Adipose tissue (tissue), 3 donors: ENCODE results near the gene ATXN7L1. TPM values are rescaled to one million over a fixed set of nuclear protein-coding genes. Genes with fewer than 3 reads are reported as not detected.

Experiments used
- H3K27ac ChIP-seq: one replicate; pipeline ENCODE4 v1.5.1; 2013; ENCODE audit warnings: low read depth, low read length
- WGBS, 3 donors: extraction: QIAGEN DNeasy Blood & Tissue Kit; methylation state at CpG; one replicate each; pipeline ENCODE4 v1.1.7; 2013; 5-methylcytosine and 5-hydroxymethylcytosine counted together
- polyA plus RNA-seq, 3 donors: library from polyadenylated mRNA; stranded (reverse); fragments of 200-250 nt; gene quantifications; one replicate each; pipeline ENCODE4 v1.2.3, GENCODE V29; 2013
- donor health status: healthy with polysubstance abuse.
- donor health status: Bipolar disorder and iron deficiency.
- donor health status: healthy.

Gene ATXN7L1
- polyA plus RNA-seq, 3 donors: 2.4 to 5.3 (median 3.7) TPM

GRCh38 chr7:105816266-105816843 lies 60.0 kb downstream of the ATXN7L1 start:
- WGBS, 3 donors: 64 to 84% (median 66%) methylated on average over 5 of the region's 5 CpGs
- H3K27ac ChIP-seq: no peak overlapping the region

GRCh38 chr7:105815576-105815975 lies 60.8 kb downstream of the ATXN7L1 start:
- WGBS, 3 donors: 86 to 97% (median 87%) methylated on average over 6 of the region's 6 CpGs
- H3K27ac ChIP-seq: no peak overlapping the region

DNA sequence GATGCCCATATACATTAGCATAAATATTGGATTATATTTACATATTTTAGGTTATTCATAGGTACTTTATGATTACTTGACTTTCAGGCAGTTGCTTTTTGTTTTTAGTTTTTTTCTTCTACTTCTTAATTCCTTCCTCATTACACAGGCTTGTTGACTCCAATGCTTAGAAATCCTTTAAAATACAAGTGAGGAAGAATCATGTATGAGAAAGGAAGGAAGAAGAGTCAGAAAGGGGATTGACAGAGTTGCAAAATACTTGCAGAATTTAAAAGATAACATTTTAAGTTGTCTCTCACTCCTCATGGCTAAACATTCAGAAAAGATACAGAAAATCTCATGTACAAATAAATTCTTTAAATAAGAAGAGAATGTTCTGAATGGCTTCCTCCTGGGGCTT lies 61.9 kb downstream of the ATXN7L1 start:
- H3K27ac ChIP-seq: no peak overlapping the region

DNA sequence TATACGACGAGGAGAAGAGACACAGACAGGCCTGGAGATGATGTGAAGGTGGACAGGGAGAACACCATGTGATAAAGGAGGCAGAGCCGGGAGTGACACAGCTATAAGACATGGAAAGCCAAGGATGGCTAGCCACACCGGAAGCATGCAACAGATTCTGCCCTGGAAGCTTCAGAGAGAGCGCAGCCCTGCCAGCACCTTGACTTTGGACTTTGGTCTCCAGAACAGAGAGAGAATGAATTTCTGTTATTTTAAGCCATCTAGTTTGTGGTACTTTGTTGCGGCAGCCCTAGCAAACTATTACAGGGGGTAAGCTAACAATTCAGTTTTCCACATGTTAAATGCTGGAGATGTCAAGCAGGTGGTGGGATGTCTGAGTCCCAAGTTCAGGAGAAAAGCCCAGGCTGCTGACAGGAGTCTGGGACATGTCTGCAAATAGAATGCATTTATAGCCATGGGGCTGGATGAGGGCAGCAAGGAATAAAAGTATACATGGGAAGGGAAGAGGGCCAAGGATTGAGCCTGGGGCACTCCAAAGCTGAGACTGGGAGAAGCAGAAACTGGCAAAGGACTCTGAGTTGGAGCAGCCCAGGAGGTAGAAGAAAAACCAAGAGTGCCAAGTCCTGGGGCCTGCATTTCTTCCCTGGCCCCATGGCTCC lies 65.1 kb downstream of the ATXN7L1 start:
- 79 to 95% (median 91%) methylated on average over 6 of the region's 6 CpGs for WGBS, 3 donors

DNA sequence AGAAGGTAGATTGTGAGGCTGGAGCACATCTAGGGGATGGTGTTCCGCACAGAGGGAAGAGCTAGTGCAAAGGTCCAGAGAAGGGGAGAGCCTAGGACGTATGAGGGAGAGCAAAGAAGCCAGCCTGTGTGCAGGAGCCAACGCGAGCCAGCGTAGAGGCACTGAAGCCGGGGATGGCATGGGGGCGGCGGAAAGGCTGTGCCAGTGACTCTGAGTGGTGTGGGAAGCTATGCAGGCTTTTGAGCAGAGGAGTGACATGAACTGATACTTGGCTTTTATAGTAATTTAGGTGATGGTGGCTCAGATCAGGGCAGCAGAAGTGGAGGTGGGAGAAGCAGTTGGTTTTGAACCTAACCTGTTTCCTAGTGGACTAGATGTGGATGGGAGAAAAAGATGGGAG lies 65.8 kb downstream of the ATXN7L1 start:
- WGBS, 3 donors: 96 to 98% (median 97%) methylated on average over 8 of the region's 8 CpGs
- no peak overlapping the region for H3K27ac ChIP-seq

More for the DNA sequence above, 65.1 kb downstream of the ATXN7L1 start:
- no peak overlapping the region for H3K27ac ChIP-seq

- 73 to 90% (median 74%) methylated on average over 8 of the region's 8 CpGs for WGBS, 3 donors
- no peak overlapping the region for H3K27ac ChIP-seq
Observed at GRCh38 chr7:105808703-105809590, 67.5 kb downstream of the ATXN7L1 start.

DNA sequence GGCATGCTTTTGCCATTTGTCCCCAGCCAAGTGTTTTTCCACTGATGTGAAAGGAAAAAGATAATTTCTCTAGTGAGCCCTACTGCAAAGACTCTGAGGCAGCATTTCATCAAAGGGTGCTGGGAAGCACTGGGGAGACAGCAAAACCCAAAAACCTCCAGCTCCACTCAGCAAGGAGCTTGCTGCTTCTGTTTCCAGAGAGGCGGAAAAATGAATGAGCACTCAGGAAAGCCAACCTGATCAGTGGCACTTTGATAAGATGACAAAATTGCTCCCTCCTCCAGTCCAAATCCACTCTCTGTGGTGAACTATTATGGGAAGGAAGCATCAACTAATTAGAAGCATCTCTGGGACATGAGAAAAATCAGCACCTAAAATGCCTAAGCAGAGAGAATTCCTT lies 68.2 kb downstream of the ATXN7L1 start:
- WGBS, 3 donors: 92 to 100% (median 95%) methylated on average over 1 of the region's 1 CpG
- no peak overlapping the region for H3K27ac ChIP-seq

DNA sequence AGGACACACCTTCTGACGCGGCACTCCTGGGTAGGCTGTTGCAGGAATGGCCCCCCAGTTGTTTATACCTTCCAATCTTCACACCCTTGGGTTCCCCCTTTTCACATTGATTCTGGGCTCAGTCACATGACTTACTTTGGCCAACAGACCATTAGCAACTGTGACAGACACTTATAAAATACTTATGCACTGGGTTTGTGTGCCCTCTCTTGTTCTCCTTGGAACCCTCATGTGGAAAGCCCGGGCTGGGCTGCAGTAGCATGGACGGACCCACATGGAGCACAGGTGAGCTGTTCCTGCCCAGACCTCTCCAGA lies 69.0 kb downstream of the ATXN7L1 start:
- no peak overlapping the region for H3K27ac ChIP-seq
- WGBS, 3 donors: 90 to 99% (median 95%) methylated on average over 4 of the region's 4 CpGs

DNA sequence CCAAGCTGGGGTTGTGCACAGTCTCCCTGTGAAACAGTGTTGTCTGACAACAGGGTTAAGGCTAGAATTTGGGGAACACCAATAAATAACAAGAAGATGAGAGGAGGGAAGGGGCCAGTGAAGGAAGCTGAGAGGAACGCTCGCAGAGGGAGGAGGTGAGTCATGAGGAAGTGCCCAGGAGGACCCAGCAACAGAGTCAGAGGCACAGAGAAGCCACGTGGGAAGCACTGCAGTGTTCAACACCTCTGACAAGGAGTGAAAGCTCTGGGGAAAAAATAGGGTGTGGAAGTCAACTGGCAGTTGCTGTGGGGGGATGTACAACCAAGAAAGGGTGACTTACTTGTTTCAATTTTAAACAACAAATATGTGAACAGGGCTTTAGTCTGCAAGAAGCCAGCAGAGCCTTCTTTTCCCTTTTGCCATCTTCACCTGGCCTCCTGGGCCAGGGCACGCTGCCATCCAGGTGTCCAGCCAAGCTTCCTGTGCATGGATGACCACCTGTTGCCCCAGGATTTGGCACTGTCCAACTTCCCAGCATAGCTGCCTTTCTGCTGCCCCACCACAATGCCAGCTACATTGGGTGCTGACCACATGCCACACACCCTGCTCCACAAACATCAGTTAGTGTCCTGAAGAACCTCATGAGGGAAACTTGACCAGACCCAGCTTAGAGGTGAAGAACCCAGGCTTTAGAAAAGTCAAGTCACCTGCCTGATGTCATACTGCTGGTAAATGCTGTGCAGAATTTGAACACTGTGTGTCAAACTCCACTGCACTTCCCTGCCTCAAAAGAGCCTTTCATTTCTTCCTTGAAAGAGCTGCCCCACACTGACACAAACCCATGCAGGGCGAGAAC lies 69.6 kb downstream of the ATXN7L1 start:
- 57 to 84% (median 60%) methylated on average over 5 of the region's 5 CpGs for WGBS, 3 donors

DNA sequence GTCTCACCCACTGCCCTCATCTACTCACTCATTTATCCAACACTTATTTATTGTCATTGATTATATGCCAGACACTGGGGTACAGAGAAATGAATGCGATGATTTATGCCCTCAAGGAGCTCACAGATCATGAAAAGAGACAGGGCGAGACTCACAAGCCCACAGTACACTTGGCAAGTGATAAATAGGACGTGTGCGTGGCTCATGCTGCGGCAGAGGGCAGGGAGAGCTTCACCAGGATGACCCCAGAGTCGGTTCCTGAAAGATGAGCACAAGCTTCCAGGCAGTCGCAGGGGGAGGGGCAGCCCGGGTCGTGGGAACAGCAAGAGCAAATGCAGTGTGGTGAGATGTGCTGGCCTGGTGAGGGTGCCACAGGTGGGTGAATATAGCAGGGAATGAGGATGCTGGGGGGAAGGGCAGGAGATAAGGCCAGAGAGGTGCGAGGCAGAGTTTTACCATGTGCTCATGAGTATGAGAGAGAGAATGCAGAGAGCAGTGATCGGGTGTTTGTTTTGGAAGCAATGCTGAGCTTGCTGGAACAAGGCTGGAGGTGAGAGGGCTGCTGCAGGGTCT lies 70.9 kb downstream of the ATXN7L1 start:
- no peak overlapping the region for H3K27ac ChIP-seq
- 67 to 81% (median 81%) methylated on average over 11 of the region's 11 CpGs for WGBS, 3 donors

More for the DNA sequence above, 69.6 kb downstream of the ATXN7L1 start:
- H3K27ac ChIP-seq: no peak overlapping the region

DNA sequence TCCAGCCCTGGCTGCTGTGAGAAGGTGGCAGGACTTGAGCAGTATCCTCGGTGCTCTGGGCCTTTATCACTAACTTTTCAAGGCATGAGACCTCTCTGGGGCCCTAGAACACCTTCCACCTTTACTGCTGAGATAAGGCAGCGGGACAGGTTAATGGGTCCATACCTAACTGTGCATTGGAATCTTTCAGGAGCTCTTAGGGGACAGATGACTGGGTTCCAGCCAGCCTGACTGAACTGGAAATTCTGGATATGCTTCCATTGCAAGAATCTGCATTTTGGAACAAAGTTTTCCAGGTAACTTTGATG lies 73.0 kb downstream of the ATXN7L1 start:
- no peak overlapping the region for H3K27ac ChIP-seq
- 91 to 92% (median 91%) methylated on average over 2 of the region's 2 CpGs for WGBS, 3 donors

GRCh38 chr7:105802604-105803428 lies 73.6 kb downstream of the ATXN7L1 start:
- WGBS, 3 donors: 90 to 91% (median 91%) methylated on average over 7 of the region's 7 CpGs
- no peak overlapping the region for H3K27ac ChIP-seq

DNA sequence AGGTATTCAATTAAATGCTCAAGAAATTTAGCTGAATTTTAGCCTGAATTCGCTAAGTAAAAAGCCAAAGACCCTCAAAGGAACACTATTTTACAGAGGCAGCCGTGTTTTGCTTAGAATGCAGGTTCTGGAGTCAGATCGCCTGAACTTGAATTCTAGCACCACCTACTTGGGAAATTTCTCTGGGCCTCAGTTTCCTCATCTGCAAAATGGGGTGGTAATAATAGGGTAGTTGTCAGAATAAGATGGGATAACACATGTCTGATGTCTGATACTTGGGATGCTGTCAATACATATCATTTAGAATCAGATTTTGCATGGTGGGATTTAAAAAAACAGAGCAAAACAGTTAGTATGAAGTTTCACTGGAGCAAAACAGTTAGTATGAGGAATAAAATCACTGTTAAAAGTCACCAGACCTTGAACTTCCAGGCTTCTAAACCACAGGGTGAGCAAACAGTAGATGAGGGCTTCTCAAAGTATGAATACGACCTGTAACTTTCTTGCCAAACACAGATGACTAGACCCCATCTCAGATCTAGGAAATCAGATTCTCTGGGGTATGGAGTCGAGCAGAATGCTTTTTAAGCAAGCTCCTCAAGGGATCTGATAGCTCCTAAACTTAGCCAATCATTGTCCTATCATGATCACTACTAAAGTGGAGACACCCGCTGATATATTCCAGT lies 75.4 kb downstream of the ATXN7L1 start:
- H3K27ac ChIP-seq: no peak overlapping the region
- WGBS, 3 donors: 82 to 87% (median 86%) methylated on average over 6 of the region's 6 CpGs

GRCh38 chr7:105800442-105800841 lies 76.0 kb downstream of the ATXN7L1 start:
- WGBS, 3 donors: 70 to 87% (median 72%) methylated on average over 3 of the region's 3 CpGs
- no peak overlapping the region for H3K27ac ChIP-seq

- 78 to 83% (median 80%) methylated on average over 7 of the region's 7 CpGs for WGBS, 3 donors
- H3K27ac ChIP-seq: no peak overlapping the region
Observed at GRCh38 chr7:105799677-105800076, 76.7 kb downstream of the ATXN7L1 start.

DNA sequence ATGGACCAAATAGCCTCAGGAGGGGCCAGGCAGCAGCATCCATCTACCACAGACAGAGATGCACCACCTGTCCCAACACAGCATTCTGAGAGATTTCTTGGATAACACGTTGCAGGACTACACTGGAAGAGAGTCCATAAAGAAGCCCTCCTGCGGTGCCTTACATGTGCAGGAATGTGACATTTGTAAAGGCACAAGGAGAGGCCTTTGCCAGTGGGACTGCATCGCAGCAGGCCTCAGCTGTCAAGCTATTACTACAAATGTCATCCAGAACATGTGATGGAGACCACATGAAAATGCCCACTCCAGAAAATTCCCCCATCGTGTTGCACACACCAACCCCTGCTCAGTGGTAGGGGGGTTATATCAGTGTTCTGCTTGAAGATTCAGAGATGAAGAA lies 77.4 kb downstream of the ATXN7L1 start:
- WGBS, 3 donors: 92 to 95% (median 94%) methylated on average over 4 of the region's 4 CpGs
- no peak overlapping the region for H3K27ac ChIP-seq

DNA sequence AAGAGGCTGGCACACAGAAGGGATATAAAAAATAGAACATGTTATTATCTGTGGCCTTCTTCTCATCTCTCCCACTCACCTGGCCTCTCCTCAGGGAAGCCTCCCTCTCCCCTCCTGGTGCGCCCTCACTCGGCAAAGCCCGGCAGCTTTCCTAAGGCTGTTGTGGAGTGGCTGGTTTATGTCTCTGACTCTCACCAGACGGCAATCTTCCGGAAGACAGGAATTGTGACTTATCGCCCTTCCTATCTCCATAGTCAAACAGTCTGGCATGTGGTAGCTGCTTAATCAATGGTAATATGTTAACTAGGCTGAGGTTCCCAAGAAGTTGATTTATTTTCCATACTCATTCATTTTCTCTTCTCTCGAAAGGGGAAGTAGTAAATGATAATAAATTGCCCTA lies 78.7 kb downstream of the ATXN7L1 start:
- no peak overlapping the region for H3K27ac ChIP-seq
- WGBS, 3 donors: 67 to 94% (median 88%) methylated on average over 7 of the region's 7 CpGs
